GM12878 (cell line): ENCODE data around the gene SCAP. TPM values are rescaled to one million over a fixed set of nuclear protein-coding genes. Genes with fewer than 3 reads are reported as not detected.
A peak's percentile ranks its signal among the peaks of the same experiment; 100 is the strongest.
"Not testable (repeated sequence)": the region's sequence is repeated elsewhere in the genome, so short reads cannot be mapped to it uniquely, and the experiment has no call there.

Experiments used
- ATAC-seq: fragments of 200-7000 bp; cut with Tn5 transposase; 3 replicates; pipeline ENCODE4 v1.9.1; 2020; ENCODE audit warnings: mild to moderate bottlenecking, moderate library complexity
- BruUV-seq: library from RNA; stranded (reverse); fragments of 400-500 nt; replicated peaks from 2 replicates; lab custom pipeline; 2021; lab: Mats Ljungman, UMichigan
- CTCF ChIA-PET: fragments of 300-600 bp; sonication (Branson Sonifier 250); formaldehyde crosslinking; extraction: SDS; loops from one replicate; lab custom pipeline; 2021; ENCODE audit warnings: inconsistent platforms; lab: Yijun Ruan, JAX
- POLR2A ChIA-PET: fragments of 350-600 bp; formaldehyde crosslinking; extraction: SDS; loops from one replicate; lab custom pipeline; 2021; ENCODE audit warnings: inconsistent platforms; lab: Charles Lee
- RAD21 ChIA-PET: fragments of 300-600 bp; sonication (Branson Sonifier 250); formaldehyde crosslinking; loops from one replicate; lab custom pipeline; 2023; ENCODE audit warnings: antibody characterized with exemption; ENCODE audit not compliant: unreplicated experiment; lab: Charles Lee
- SMC1A ChIA-PET: fragments of 300-600 bp; sonication (Branson Sonifier 250); formaldehyde crosslinking; loops from one replicate; lab custom pipeline; 2023; ENCODE audit not compliant: unreplicated experiment, uncharacterized antibody; lab: Charles Lee
- DNase-seq: peaks from one replicate; pipeline ENCODE4 v3.0.0-alpha.2; 2011; ENCODE audit warnings: low read depth, low spot score
- FAIRE-seq: peaks from 3 replicates; lab custom pipeline; 2011; peaks lifted over from hg19 to GRCh38; lab: Jason Lieb, UNC
- H2AFZ ChIP-seq: 2 replicates; pipeline ENCODE4 v1.6.0; 2011; ENCODE audit warnings: low read depth, low read length, control low read depth; ENCODE audit not compliant: control insufficient read depth
- H3K27ac ChIP-seq: 2 replicates; pipeline ENCODE4 v1.5.1; 2011; ENCODE audit warnings: control low read depth; ENCODE audit not compliant: control insufficient read depth, insufficient read depth
- H3K27me3 ChIP-seq, 2 experiments: replicated peaks in 1 of 2; 2 replicates each; pipeline versions ENCODE4 v1.6.0 to v1.6.1; 2011; ENCODE audit warnings: low read length in 1 of 2; ENCODE audit not compliant: control insufficient read depth in 2 of 2, insufficient read depth in 2 of 2
- H3K36me3 ChIP-seq, 2 experiments: 2 replicates each; pipeline ENCODE4 v1.5.1; 2011; ENCODE audit warnings: low read length in 1 of 2; ENCODE audit not compliant: control insufficient read depth in 2 of 2, insufficient read depth in 2 of 2
- H3K4me1 ChIP-seq: 2 replicates; pipeline ENCODE4 v1.6.1; 2011; ENCODE audit warnings: mild to moderate bottlenecking, low read length, moderate library complexity, mixed read lengths; ENCODE audit not compliant: control insufficient read depth, insufficient read depth
- H3K4me2 ChIP-seq: 2 replicates; pipeline ENCODE4 v1.6.0; 2011; ENCODE audit warnings: control low read depth; ENCODE audit not compliant: control insufficient read depth, insufficient read depth
- H3K4me3 ChIP-seq: fragments of 200-600 bp; sonication (generic); 2 replicates; pipeline ENCODE4 v1.5.1; 2016
- H3K79me2 ChIP-seq: 2 replicates; pipeline ENCODE4 v1.6.0; 2011; ENCODE audit warnings: low read length; ENCODE audit not compliant: control insufficient read depth, insufficient read depth
- H3K9ac ChIP-seq: 2 replicates; pipeline ENCODE4 v1.8.0; 2011; ENCODE audit warnings: low read length, control low read depth, mixed read lengths; ENCODE audit not compliant: control insufficient read depth, insufficient read depth
- H3K9me3 ChIP-seq: replicated peaks from 3 replicates; pipeline ENCODE4 v1.5.1; 2011; ENCODE audit warnings: mild to moderate bottlenecking, low read length; ENCODE audit not compliant: control insufficient read depth, insufficient read depth
- H4K20me1 ChIP-seq: 2 replicates; pipeline ENCODE4 v1.6.0; 2011; ENCODE audit not compliant: control insufficient read depth, insufficient read depth
- ATF7 ChIP-seq: fragments of 450-650 bp; IDR thresholded peaks from 2 replicates; pipeline ENCODE4 v1.6.1; 2016; ENCODE audit warnings: low read depth, mild to moderate bottlenecking
- CBFB ChIP-seq: IDR thresholded peaks from 2 replicates; pipeline ENCODE4 v1.6.1; 2016; ENCODE audit warnings: antibody characterized with exemption, low read depth
- CTCF ChIP-seq, 3 experiments: IDR thresholded peaks in 2 of 3; conservative IDR thresholded peaks in 1 of 3; 2 replicates each; pipeline ENCODE4 v1.5.1; 2011; ENCODE audit warnings: low read depth in 3 of 3, low read length in 3 of 3, mild to moderate bottlenecking in 3 of 3, control low read depth in 2 of 3, moderate library complexity in 2 of 3, inconsistent platforms in 1 of 3, mixed read lengths in 1 of 3; ENCODE audit not compliant: control insufficient read depth in 2 of 3, insufficient read depth in 1 of 3; ENCODE audit errors: extremely low read depth in 1 of 3
- FOXM1 ChIP-seq: IDR thresholded peaks from 2 replicates; pipeline ENCODE4 v1.6.1; 2012; ENCODE audit warnings: low read depth, mild to moderate bottlenecking, inconsistent platforms, low read length, moderate library complexity
- NR2C2 ChIP-seq: IDR thresholded peaks from 2 replicates; pipeline ENCODE4 v1.6.1; 2011; ENCODE audit warnings: borderline replicate concordance, low read depth; ENCODE audit not compliant: control insufficient read depth, insufficient read length
- RAD21 ChIP-seq: IDR thresholded peaks from 2 replicates; pipeline ENCODE4 v1.6.1; 2011; ENCODE audit warnings: mild to moderate bottlenecking, low read depth, low read length, moderate library complexity; ENCODE audit not compliant: insufficient read depth
- RBBP5 ChIP-seq: fragments of 200-600 bp; sonication (generic); conservative IDR thresholded peaks from 2 replicates; pipeline ENCODE4 v1.6.1; 2016
- SMAD1 ChIP-seq: fragments of 450-650 bp; IDR thresholded peaks from 2 replicates; pipeline ENCODE4 v1.6.1; 2018; ENCODE audit warnings: mild to moderate bottlenecking, low read depth; ENCODE audit not compliant: partially characterized antibody
- STAT3 ChIP-seq: IDR thresholded peaks from 2 replicates; pipeline ENCODE4 v1.6.1; 2011; ENCODE audit warnings: low read depth, low read length, improper control_type of control experiment
- TBL1XR1 ChIP-seq: IDR thresholded peaks from 2 replicates; pipeline ENCODE4 v1.6.1; 2012; ENCODE audit warnings: low read depth, low read length, improper control_type of control experiment
- ZNF217 ChIP-seq: fragments of 450-650 bp; IDR thresholded peaks from 2 replicates; pipeline ENCODE4 v1.6.1; 2017; ENCODE audit warnings: antibody characterized with exemption, mild to moderate bottlenecking
- WGBS: methylation state at CpG from one replicate; pipeline ENCODE4 v1.1.6; 2016; ENCODE audit warnings: low lambda C conversion rate; ENCODE audit not compliant: insufficient replicate concordance, insufficient coverage; ENCODE audit errors: missing lambda C conversion rate; 5-methylcytosine and 5-hydroxymethylcytosine counted together
- in situ Hi-C: fragments of 300-500 bp; cut with MboI; formaldehyde crosslinking; loops from 9 replicates; pipeline ENCODE4 v1.14.3; 2018; ENCODE audit warnings: mixed read lengths
- intact Hi-C: fragments of 100-400 bp; cut with micrococcal nuclease; formaldehyde crosslinking; loops from one replicate; pipeline ENCODE4 v1.14.2; 2022; ENCODE audit not compliant: unreplicated experiment
- polyA plus RNA-seq, 11 experiments: library from polyadenylated mRNA; depleted of rRNA in 4 of 11; unstranded in 6 of 11; stranded (reverse) in 5 of 11; fragments of >200 nt; fragmentation: Nextera tagmentation in 4 of 11; fragmentation: Illumina TruSeq in 1 of 11; extraction: Ambion mirVana in 4 of 11; extraction: Trizol in 1 of 11; gene quantifications; 1 replicate in 1 of 11; 2 replicates in 10 of 11; pipeline versions ENCODE4 v1.2.1 to v1.2.3, GENCODE V29; 2011 to 2016; ENCODE audit warnings: inconsistent platforms in 2 of 11, missing spikeins in 2 of 11, low read depth in 1 of 11
- total RNA-seq, 4 experiments: library from RNA; depleted of rRNA in 3 of 4; stranded (reverse); fragments of >200 nt in 3 of 4; fragmentation: Illumina TruSeq in 1 of 4; extraction: Trizol in 1 of 4; gene quantifications; 2 replicates each; pipeline versions ENCODE4 v1.2.1 to v1.2.3, GENCODE V29; 2013 to 2021

The SCAP gene
- total and polyA plus RNA-seq, 10 of the 15 experiments (the other 5 are each of a cell fraction or from before 2014, with no cell fraction given), result 1.5 to 64.1 (median 27.9) TPM

- no peak overlapping the region for H3K4me3 ChIP-seq
- TF ChIP-seq RAD21, result peak; percentile 54
- TF ChIP-seq NR2C2, result no peak
- TF ChIP-seq CBFB, result no peak
- TF ChIP-seq STAT3, result no peak
- no peak for TF ChIP-seq RBBP5
- TF ChIP-seq ZNF217, result no peak
- TF ChIP-seq CTCF (IDR thresholded peaks at IDR 0.05 in 2 of 3, conservative IDR thresholded peaks at IDR 0.05 in 1 of 3; ENCODE audit: control insufficient read depth in 2 of 3, extremely low read depth in 1 of 3, insufficient read depth in 1 of 3, low read depth in 3 of 3, low read length in 3 of 3), result peak; percentile 34 to 52 (median 43); a peak in 4 of 6 replicates
- no peak for TF ChIP-seq SMAD1
- no peak for TF ChIP-seq ATF7
- TF ChIP-seq TBL1XR1, result no peak
- TF ChIP-seq FOXM1, result no peak
- TF ChIP-seq, all 136 proteins: peak for 2
- ATAC-seq (peak; percentile 87), DNase-seq (no peak), FAIRE-seq (no peak)
- H3K9me3 ChIP-seq, result no peaks in the 10 kb centered on the region
- SMC1A ChIA-PET, result interaction anchor here (0.5 to 3.0 kb wide), 8 partner anchors 17 to 206 kb away, joined by 3 to 12 read pairs (median 3); partner anchors contain the start of gene SETD2
- H3K27ac ChIP-seq, result no peak overlapping the region
- POLR2A ChIA-PET, result no interaction called here
- H4K20me1 ChIP-seq, result no peaks in the 10 kb centered on the region
- in situ Hi-C loops, result loop anchor here (10.0 kb wide), 1 partner anchor 656 kb away; the partner anchor contains the start of gene PRSS50
- no peaks in the 10 kb centered on the region for H3K27me3 ChIP-seq
- H3K9ac ChIP-seq, result no peak overlapping the region
- H2AFZ ChIP-seq, result no peak overlapping the region
- 41% methylated on average over 10 of the region's 13 CpGs for WGBS
- no peaks in the 10 kb centered on the region for H3K4me1 ChIP-seq
- intact Hi-C loops, result loop anchor here (2.0 to 10.0 kb wide), 2 partner anchors 86 to 504 kb away; partner anchors contain the start of genes KIF9 and KLHL18
- no peaks in the 10 kb centered on the region for H3K79me2 ChIP-seq
- no TSS peak for BruUV-seq
- RAD21 ChIA-PET, result no interaction called here
- no peak overlapping the region for H3K4me2 ChIP-seq
- no peaks in the 10 kb centered on the region for H3K36me3 ChIP-seq
- CTCF ChIA-PET, result interaction anchor here (0.7 to 2.7 kb wide), 8 partner anchors 9 to 504 kb away, joined by 3 to 18 read pairs (median 6); partner anchors contain the start of gene PTPN23
Measured at GRCh38 chr3:47370887-47371697, 104.6 kb downstream of the SCAP start.

- H3K4me1 ChIP-seq, H3K36me3 ChIP-seq, ATAC-seq, H3K27ac ChIP-seq, FAIRE-seq, H3K9ac ChIP-seq, H2AFZ ChIP-seq, H3K9me3 ChIP-seq, H3K79me2 ChIP-seq, H4K20me1 ChIP-seq, DNase-seq, H3K4me3 ChIP-seq, H3K27me3 ChIP-seq, H3K4me2 ChIP-seq, BruUV-seq: not testable (repeated sequence)
- WGBS, result 71% methylated on average over 5 of the region's 8 CpGs
- RAD21 ChIA-PET, result interaction anchor here (0.7 to 2.3 kb wide), 3 partner anchors 46 to 311 kb away, joined by 3 to 8 read pairs (median 4); no protein-coding TSS in a partner anchor
- CTCF ChIA-PET, result interaction anchor here (0.5 to 2.7 kb wide), 12 partner anchors 9 to 503 kb away, joined by 3 to 18 read pairs (median 4); partner anchors contain the start of gene PTPN23
- intact Hi-C loops (loop anchor here (2.0 to 10.0 kb wide), 2 partner anchors 85 to 503 kb away; partner anchors contain the start of genes KIF9 and KLHL18), in situ Hi-C loops (loop anchor here (10.0 kb wide), 1 partner anchor 655 kb away; the partner anchor contains the start of gene PRSS50)
- SMC1A ChIA-PET, result interaction anchor here (0.7 to 3.0 kb wide), 8 partner anchors 18 to 205 kb away, joined by 3 to 12 read pairs (median 3); partner anchors contain the start of gene SETD2
- POLR2A ChIA-PET, result interaction anchor here (0.6 to 0.8 kb wide), 2 partner anchors 8 to 137 kb away, joined by 5 to 8 read pairs; no protein-coding TSS in a partner anchor
Measured at GRCh38 chr3:47370020-47370419, 105.7 kb downstream of the SCAP start.
